PC-3 (cell line): ENCODE data around the gene ZNF708.

Source experiments
- CTCF ChIP-seq: fragments of 300-600 bp; sonication (generic); conservative IDR thresholded peaks from 2 replicates; pipeline ENCODE4 v1.5.1; 2017; ENCODE audit warnings: antibody characterized with exemption, low read depth, mild to moderate bottlenecking, low read length
- EZH2 ChIP-seq: fragments of 300-600 bp; sonication (generic); IDR thresholded peaks from one replicate; pipeline ENCODE4 v1.6.1; 2017; ENCODE audit warnings: antibody characterized with exemption, mild to moderate bottlenecking, low read length; ENCODE audit not compliant: unreplicated experiment

- TF ChIP-seq CTCF (no peak), EZH2 (no peak)
Measured at GRCh38 chr19:21328885-21329605, at the start of gene ZNF708.
